Effector CD4-positive, alpha-beta T cell (primary cell): Measurements from ENCODE around the gene OR4P4. TPM values are rescaled to one million over a fixed set of nuclear protein-coding genes. Genes with fewer than 3 reads are reported as not detected.

ENCODE experiments used
- DNase-seq: peaks from one replicate; pipeline ENCODE4 v3.0.0-alpha.2; 2020
- total RNA-seq: gene quantifications from one replicate; lab custom pipeline; 2026; lab: John Stamatoyannopoulos, UW

Gene OR4P4
- not detected for total RNA-seq

DNA sequence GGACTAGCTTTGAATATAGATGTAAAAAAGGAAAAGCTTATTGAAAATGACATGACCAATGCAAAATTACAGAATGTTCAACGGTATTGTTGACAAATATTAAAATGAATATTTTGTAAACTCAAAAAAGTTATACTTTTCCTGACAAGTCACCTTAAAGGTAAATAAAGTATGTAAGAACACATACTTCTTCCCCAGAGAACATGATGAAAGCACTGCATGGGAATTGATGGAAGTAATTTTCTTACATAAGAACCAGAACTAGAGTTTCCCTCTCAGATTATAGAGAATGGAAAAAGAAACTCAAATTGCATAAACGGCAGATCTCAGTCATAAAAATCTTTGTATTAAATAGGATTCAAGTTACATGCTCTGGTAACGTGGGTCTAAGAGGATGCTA, at the start of gene OR4P4:
Gene OR4P4, plus strand, starts transcription at position 301 of the 400 bp plus-strand sequence.
- no peak for DNase-seq

DNA sequence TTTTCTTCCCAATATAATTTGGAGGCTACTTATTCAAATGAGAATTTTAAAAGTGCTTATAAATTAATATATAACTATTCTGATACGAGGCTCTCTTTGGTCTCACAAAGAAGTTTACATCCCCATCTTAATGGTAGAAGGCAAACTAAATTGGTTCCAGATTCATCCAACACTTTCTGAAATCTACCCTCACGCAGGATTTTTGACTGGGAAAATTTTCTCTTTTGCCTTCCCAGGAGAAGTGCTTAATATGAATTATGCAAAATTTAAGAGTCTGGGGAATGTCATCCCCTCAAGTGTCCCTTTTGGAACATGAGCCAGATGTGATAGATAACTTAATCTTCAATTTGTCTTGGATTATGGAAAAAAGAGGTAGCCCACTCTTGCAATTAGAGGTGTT, 27.4 kb upstream of the OR4P4 start, which contains the start of gene OR4C11:
Gene OR4C11, minus strand, starts transcription at position 101 of the 400 bp plus-strand sequence. CDS start 3,272 bp downstream, outside the sequence.
- DNase-seq = no peak

DNA sequence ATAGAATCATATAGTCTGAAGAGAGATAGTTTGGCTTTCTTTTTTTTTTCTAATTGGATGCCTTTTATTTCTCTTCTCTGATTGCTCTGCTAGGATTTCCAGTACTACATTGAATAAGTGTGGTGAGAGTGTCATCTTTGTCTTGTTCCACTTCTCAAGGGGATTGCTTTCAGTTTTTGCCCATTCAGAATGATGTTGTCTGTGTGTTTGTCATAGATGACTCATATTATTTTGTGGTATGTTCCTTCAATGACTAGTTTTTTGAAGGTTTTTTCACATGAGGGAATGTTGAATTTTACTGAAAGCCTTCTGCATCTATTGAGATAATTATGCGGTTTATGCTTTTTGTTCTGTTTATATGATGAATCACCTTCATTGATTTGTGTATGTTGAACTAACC, 10.4 kb upstream of the OR4P4 start:
- DNase-seq = no peak

DNA sequence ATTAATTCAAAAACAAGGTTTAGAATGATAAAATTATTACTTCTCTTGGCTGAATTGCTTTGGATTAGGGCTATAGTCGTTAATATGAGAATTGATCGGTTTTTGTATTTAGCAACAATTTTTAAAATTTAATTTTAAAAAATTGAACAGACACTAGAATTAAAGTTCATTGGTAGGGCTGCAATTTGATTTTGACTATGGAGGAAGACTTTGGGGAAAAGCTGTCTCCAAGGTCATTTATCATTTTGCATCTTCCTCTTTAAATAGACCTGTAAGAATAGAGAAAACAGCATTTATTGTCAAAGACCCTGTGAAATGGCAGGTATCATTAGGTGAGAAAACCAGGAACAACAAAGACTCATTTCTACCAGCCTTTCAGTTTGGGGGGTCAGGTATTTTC, 13.1 kb downstream of the OR4P4 start, which contains the start of gene OR4S2:
Gene OR4S2, plus strand, starts transcription at position 301 of the 400 bp plus-strand sequence. CDS start 2,577 bp downstream, outside the sequence.
- no peak for DNase-seq

DNA sequence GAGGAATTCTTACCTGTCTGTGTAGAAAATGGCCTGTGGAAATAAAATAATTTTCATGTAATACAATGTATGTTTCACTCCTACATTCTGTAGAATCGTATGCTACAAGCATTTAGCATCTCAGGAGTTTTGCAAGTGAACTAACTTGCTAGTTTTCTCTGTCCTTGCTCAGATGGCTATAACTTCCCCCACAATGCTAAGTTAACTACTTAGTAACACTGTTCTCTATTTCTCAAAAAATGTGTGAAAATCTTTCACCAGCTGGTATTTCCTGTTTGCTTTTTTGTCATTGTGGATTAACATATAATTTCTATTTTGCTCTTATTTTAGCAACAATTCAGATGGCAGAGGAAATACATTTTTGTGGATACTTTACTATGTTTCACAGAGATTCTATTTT, 17.6 kb downstream of the OR4P4 start:
- DNase-seq = no peak

DNA sequence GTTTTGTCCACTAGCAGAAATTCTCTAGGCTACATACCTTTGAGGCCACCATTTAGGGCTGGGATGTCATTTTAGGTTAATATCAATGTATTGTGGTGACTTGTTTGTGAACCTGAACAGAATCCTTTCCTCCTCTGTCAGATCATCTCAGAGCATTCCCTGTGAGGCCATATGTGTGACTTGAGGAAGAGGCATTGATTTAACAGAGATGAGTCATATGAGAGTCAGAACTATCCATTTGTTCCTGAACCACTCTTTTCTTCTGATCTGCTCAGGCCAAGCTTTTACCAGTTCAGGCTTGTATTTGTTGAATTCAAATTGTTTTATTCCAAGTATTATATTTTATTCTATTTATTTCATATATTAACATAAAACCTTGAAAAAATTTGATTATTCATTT, 20.2 kb downstream of the OR4P4 start:
- DNase-seq = no peak

DNA sequence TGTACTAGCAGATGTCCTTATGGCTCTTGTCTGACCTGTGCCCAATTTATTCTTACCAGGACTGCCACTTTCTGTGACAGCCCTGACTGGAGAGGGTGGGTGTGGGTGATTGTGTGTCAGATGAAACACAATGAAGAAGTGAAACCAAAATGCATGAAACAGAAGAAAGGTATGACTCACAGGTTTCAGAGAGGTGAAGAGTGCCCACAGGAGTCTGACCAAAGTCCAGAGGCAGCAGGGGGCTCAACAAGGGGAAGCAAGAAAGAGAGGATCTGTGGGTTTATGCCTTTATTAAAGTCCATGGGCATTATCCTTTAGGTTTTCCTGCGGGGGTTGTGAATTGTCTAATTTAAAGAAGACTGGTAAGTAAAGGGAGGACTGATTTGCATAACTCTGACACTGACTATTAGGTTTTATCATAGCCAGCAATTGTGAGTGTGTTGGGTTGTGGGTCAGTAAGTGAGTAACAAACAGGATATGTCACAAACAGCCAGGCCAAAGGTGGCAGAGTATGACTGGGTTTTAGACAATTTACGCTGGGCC, 23.2 kb downstream of the OR4P4 start:
- DNase-seq = no peak

DNA sequence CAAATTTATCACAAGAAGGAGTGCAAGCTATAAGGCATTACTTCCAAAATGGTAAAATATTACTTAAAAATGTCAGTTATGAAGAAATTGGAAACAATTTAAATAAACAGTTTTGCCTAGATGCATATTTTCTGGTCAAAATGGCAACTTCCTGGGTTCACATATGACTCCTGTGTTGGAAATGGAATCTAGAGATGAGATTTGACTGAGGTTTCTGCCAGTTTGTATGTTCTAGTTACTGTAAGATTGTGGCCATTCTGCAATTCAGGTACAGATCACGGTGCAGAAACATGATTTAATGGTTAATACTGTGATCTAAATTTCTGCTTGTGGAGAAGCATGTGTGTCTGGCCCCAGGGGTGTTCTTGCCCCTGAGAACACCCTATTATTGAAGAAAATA, 23.7 kb downstream of the OR4P4 start:
- no peak for DNase-seq

DNA sequence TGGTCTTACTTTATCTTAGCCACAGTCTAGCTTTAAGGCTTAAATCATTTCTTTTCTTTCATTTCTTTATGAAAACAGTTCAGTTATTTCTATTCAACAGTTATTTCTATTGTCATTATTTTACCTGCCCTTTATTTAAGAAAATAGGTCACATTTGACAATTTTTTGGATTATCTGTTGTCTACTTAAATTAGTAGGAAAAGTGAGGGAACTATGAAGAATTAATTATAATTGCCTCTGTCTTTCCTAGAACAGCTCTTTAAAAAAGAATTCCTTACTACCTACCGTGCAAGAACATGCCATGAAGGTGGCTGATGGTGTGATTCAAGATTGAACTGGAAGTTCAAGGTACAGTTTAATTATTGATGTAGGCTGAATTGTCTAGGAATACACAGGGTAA, 27.0 kb downstream of the OR4P4 start, which contains the start of gene OR4C6:
Gene OR4C6, plus strand, starts transcription at position 301 of the 400 bp plus-strand sequence. CDS start 2,966 bp downstream, outside the sequence.
- no peak for DNase-seq

DNA sequence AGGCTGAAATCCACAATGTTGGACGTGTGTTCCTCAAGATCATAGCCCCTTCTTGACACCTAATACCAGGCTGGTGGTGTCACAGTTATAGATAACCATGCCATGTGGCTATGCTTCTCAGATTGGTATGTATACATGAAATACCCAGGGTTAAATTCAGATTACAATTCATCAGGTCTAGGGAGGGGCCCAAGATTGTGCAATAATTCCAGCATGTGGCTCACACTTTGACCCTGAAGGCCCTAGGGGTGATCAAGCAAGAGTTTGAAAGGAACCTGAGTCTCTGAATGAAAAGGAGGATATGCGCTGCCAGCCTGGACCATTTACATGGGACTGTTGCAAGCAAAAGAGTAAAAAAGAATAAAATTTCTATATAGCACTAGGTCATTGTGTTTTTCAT, 34.5 kb downstream of the OR4P4 start:
- DNase-seq = no peak

DNA sequence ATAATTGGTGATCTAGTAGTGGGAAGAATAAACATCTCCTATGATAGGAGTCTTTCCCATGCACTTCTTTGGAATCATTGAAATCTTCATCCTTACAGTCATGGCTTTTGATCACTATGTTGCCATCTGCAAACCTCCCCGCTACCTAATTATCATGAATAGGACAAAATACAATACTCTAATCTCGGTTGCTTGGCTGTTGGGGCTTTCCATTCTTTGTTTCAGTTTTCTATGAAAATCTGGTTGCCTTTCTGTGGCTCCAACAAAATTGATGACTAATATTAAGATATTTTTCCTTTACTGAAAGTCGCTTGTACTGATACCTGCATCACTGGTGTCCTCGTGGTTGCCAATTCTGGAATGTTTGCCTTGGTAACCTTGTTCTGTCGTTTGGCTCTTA, 38.9 kb downstream of the OR4P4 start:
- no peak for DNase-seq
